GM12892 (cell line): ENCODE results near the gene FMO5.
"Not testable (repeated sequence)": the region's sequence is repeated elsewhere in the genome, so short reads cannot be mapped to it uniquely, and the experiment has no call there.

Experiments used
- DNase-seq: peaks from one replicate; pipeline ENCODE4 v3.0.0; 2011; ENCODE audit not compliant: insufficient read length
- FAIRE-seq: peaks from 2 replicates; lab custom pipeline; 2011; peaks lifted over from hg19 to GRCh38; lab: Jason Lieb, UNC
- POLR2A ChIP-seq: IDR thresholded peaks from 2 replicates; pipeline ENCODE4 v1.6.1; 2011; ENCODE audit warnings: low read depth, low read length, control low read depth
- POLR2AphosphoS5 ChIP-seq: IDR thresholded peaks from 2 replicates; pipeline ENCODE4 v1.6.1; 2011; ENCODE audit warnings: low read depth, low read length, control low read depth
- TAF1 ChIP-seq: IDR thresholded peaks from 2 replicates; pipeline ENCODE4 v1.6.1; 2011; ENCODE audit warnings: low read depth, mild to moderate bottlenecking, control low read depth, low read length, borderline replicate concordance

FMO5 gene

DNA sequence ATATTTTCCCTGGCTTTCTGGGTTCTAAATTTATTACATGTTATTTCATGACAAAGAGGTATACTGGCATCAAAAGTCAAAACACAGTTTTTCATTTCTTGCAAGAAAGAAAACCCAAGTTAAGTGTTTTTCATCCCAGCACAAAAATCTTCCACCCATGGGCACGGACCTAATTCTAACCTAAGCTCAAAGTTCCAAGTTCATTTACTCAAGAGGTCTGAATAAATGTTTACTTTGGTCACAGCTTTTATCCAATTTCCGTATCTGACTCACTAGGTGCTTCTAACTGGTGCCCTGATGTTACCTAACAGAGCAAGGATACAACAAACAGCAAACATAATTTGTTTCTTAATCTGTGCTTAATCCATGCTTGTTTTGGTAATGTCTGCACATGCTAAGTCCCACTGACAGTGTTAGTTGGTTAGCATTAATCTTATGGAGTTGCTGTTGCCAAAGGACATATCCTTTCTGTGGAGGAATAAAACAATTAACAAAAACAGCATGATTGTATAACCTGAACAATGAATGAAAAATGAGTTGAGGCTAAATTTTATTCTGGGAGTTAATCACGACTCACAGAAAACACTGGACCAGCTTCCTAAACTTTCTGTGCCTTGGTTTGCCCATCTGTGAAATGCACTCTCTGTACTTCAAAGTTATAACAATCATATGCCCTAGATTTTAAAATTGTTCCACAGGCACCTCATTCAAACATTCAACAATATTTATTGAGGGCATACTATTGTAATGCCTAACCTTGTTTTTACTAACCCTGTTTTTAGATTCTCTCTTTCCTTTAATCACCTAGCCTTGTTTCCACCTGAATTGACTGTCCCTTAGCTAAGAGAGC is 13.1 kb upstream of the FMO5 start:
- DNase-seq, result no peak
- FAIRE-seq, result no peak
- TF ChIP-seq POLR2A (no peak), POLR2AphosphoS5 (no peak), TAF1 (no peak)

DNA sequence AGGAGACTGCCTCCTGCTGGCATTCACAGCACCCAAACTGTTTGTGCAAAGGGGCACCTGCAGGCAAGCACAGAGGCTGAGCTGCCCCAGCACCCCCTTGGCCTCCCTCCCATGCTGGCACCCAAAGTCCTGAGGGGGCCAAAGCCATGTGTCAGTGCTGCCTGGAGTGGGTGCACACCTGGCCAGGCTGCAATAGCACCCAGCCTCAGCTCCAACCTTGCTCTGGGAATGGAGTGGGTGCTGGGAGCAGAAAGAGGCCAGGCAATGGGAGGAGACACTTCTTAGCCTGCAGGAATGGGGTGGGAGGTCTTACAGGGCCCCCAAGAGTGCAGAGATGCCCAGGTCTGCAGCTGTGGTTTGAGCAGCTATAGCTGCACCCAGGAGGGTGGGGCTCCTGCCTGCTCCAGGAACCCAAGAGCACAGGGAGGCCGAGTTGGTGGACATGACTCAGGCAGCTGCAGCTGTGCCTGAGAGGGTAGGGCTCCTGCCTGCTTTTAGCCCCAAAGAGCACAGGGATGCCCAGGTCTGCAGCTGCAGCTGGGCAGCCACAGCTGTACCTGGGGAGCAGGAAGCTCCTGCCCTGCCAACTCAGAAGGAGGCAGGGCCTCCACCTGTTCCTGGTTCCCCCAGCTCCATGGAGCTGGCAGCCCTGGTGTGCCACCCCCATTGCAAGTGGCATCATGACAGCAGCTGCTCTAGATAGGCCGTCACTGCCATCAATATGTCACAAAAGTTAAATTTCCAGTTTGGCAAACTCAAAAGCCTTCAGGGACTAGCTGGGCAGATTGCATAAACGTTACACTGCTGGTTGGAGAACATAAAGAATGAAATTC is 12.0 kb upstream of the FMO5 start:
- no peak for FAIRE-seq
- no peak for TF ChIP-seq POLR2A
- TF ChIP-seq TAF1, result no peak
- TF ChIP-seq POLR2AphosphoS5, result no peak
- no peak for DNase-seq

DNA sequence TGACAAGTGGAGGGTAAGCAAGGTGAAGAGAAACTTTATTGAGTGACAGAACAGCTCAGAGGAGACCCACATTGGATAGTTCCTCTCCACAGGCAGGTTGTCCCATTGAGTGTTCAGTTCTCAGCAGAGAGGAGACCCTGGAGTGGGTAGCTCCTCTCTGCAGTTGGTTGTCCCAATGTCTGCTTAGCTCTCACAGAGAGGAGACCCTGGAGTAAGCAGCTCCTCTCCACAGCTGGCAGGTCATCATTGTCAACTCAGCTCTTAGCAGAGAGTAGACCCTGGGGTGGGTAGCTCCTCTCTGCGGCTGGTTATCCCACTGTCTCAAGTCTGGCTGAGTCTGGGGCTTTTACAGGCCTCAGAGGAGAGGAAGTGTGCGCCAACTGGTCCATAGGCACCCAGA is 11.3 kb upstream of the FMO5 start:
- no peak for DNase-seq
- TF ChIP-seq TAF1, result no peak
- TF ChIP-seq POLR2AphosphoS5, result no peak
- TF ChIP-seq POLR2A, result no peak
- no peak for FAIRE-seq

DNA sequence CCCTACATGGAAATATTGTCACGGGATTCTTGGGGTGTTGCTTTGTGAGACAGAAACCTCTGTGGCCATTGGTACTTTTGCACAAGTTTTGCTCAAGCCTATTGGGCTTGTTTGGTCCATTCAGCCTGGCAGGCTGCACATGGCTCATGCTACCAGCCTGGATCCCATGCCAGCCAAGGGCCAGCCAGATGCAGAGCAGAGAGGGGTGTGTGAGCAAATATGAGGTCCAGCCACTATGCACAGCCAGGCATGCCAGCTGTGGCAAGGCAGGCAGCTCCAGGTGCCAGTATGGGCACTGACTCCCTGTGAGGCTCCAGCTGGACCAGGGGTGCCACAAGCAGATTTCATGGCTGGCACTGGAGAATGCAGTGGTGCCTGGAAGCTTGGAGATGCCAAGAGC is 10.7 kb upstream of the FMO5 start:
- TF ChIP-seq POLR2AphosphoS5, result no peak
- DNase-seq (no peak), FAIRE-seq (no peak)

DNA sequence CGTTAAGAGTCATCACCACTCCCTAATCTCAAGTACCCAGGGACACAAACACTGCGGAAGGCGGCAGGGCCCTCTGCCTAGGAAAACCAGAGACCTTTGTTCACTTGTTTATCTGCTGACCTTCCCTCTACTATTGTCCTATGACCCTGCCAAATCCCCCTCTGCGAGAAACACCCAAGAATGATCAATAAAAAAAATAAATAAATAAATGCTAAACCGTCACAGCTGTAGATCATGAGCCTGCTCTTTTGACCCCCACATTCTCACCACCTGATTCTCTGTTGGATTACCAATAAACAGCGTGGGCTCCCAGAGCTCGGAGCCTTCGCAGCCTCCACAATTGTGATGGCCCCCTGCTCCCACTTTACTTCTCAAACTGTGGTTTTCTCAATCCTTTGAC is 8.8 kb upstream of the FMO5 start:
- FAIRE-seq, DNase-seq: not testable (repeated sequence)

DNA sequence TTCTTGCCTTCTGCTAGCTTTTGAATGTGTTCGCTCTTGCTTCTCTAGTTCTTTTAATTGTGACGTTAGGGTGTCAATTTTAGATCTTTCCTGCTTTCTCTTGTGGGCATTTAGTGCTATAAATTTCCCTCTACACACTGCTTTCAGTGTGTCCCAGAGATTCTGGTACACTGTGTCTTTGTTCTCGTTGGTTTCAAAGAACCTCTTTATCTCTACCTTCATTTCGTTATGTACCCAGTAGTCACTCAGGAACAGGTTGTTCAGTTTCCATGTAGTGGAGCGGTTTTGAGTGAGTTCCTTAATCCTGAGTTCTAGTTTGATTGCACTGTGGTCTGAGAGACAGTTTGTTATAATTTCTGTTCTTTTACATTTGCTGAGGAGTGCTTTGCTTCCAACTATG is 5.9 kb upstream of the FMO5 start:
- not testable (repeated sequence) for FAIRE-seq, DNase-seq

DNA sequence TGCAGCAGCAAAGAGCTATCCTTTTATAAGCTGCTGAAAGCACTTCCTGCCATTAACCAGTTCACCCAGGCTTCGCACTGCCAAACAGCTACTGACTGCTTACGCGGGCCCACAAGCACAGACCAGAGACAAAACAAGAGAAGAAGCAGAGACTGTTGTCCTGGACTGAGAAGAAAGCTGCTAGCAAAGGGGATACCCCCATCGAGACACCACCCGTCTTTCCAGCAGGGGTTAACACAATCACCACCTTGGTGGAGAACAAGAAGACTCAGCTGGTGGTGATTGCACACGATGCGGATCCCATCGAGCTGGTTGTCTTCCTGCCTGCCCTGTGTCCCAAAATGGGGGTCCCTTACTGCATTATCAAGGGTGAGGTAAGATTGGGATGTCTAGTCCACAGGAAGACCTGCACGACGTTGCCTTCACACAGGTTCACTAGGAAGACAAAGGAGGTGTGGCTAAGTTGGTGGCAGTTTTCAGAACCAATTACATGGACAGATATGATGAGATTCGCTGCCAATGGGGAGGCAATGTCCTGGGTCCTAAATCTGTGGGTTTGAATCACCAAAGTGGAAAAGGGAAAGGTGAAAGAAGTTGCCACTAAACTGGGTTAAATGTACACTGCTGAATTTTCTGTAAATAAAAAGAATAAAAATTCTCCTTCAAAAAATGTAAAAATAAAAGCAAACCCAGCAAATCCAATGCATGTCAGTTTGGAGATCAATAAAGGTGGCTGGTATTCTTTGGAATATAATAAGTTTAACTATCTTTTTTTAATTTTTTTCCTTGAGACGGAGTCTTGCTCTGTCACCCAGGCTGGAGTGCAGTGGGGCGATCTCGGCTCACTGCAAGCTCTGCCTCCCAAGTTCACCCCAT is 1.2 kb downstream of the FMO5 start:
- no peak for FAIRE-seq
- no peak for DNase-seq
- TF ChIP-seq POLR2A (no peak), TAF1 (no peak)

DNA sequence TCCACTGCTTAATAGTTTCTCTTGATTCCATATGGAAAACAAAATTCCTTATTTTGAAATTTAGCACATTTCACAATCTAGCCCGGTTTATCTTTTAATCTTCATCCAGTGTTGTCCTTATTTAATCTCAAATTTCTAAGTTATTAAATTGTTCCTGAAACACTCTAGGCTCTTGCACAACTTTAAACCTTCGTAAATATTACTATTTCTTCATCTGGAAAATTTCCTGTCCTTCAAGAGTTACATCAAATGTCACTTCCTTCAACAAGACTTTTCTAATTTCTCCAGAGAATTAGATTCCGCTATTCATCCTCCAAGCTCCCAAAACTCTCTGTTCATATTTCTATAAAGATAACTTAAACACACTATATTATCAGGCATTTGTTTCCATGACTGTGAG is 6.5 kb downstream of the FMO5 start:
- no peak for FAIRE-seq
- TF ChIP-seq POLR2A, result no peak
- no peak for TF ChIP-seq TAF1
- TF ChIP-seq POLR2AphosphoS5, result no peak
- no peak for DNase-seq

DNA sequence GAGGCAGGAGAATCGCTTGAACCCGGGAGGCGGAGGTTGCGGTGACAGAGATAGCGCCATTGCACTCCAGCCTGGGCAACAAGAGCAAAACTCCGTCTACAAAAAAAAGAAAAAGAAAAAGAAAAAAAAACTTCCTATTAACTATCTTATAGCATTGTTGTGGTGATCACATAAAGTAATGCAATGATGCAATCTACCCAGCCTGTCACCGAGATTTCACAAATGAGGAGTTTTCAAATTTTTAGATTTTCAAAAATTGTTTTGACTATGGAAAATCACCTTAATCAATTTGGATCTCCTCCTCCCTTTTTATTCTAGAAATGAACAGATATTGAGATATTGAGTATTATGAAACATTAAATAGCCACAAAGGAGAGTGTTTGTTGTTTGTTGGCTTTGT is 8.0 kb downstream of the FMO5 start:
- FAIRE-seq (no peak), DNase-seq (no peak)
- TF ChIP-seq POLR2AphosphoS5, result no peak

DNA sequence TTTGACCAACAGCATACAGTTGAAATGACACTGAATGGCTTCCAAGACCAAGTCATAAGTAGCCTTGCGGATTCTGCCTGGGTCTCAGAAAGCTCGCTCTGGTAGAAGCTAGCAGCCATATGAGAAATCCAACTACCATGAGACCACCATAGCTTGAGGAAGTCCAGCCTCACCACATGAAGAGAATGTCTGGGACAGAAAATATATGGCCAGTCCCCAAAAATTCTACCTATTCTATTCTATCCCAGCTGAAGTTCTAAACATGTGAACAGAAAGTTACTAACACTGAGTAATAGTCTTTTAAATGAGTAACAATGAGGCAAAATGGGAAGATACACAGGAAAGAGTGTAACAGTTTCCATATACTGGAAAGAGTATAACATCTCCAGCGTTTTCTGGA is 9.0 kb downstream of the FMO5 start:
- no peak for TF ChIP-seq POLR2AphosphoS5
- no peak for FAIRE-seq

DNA sequence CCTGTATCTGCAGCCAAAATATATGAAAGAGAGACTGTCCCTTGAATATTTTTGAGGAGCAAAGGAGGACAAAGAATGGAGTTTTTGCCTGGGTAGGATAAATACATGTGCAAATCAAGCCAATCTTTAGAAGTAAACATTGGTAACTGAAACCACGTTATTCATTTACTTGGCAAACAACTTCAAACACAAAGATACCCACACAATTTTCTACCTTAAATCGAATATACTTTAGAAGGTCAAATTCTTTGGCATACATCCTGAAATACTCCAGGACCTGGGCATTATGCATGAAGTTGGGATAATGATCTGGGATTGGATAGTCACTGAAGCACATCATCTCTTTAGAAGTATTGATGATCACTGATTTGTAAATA is 9.6 kb downstream of the FMO5 start:
- FAIRE-seq, result no peak
- DNase-seq, result no peak
- no peak for TF ChIP-seq POLR2AphosphoS5
- no peak for TF ChIP-seq TAF1
- no peak for TF ChIP-seq POLR2A

More for the DNA sequence above, 9.0 kb downstream of the FMO5 start:
- no peak for DNase-seq
